PFSK-1 (cell line): ENCODE data around the gene CENPX.

Experiments used
- FOXP2 ChIP-seq: optimal IDR thresholded peaks from 2 replicates; pipeline ENCODE3; 2011; ENCODE audit warnings: borderline replicate concordance, control low read depth, inconsistent platforms; ENCODE audit not compliant: insufficient read depth; ENCODE audit errors: extremely low read length, extremely low read depth
- POLR2AphosphoS5 ChIP-seq: IDR thresholded peaks from 2 replicates; pipeline ENCODE4 v1.6.1; 2012; ENCODE audit warnings: low read depth, mild to moderate bottlenecking, control low read depth, low read length, moderate library complexity
- SIN3A ChIP-seq: IDR thresholded peaks from 2 replicates; pipeline ENCODE4 v1.6.1; 2012; ENCODE audit warnings: mild to moderate bottlenecking, low read length, moderate library complexity, borderline replicate concordance; ENCODE audit not compliant: insufficient read depth
- TAF1 ChIP-seq: IDR thresholded peaks from 2 replicates; pipeline ENCODE4 v1.6.1; 2012; ENCODE audit warnings: low read length, control low read depth, borderline replicate concordance; ENCODE audit not compliant: insufficient read depth
- TF ChIP-seq, protein P1 (sequence below), 2 experiments: IDR thresholded peaks; 2 replicates each; pipeline versions ENCODE4 v1.6.1 to v1.8.0; 2011 to 2012; ENCODE audit warnings: low read depth in 2 of 2, low read length in 2 of 2, control low read depth in 1 of 2, inconsistent platforms in 1 of 2, mild to moderate bottlenecking in 1 of 2, moderate library complexity in 1 of 2; ENCODE audit not compliant: insufficient read depth in 1 of 2

GRCh38 chr17:82070611-82071010 lies 47.9 kb upstream of the CENPX start:
- TF ChIP-seq FOXP2, result no peak
- TF ChIP-seq, protein P1, sequence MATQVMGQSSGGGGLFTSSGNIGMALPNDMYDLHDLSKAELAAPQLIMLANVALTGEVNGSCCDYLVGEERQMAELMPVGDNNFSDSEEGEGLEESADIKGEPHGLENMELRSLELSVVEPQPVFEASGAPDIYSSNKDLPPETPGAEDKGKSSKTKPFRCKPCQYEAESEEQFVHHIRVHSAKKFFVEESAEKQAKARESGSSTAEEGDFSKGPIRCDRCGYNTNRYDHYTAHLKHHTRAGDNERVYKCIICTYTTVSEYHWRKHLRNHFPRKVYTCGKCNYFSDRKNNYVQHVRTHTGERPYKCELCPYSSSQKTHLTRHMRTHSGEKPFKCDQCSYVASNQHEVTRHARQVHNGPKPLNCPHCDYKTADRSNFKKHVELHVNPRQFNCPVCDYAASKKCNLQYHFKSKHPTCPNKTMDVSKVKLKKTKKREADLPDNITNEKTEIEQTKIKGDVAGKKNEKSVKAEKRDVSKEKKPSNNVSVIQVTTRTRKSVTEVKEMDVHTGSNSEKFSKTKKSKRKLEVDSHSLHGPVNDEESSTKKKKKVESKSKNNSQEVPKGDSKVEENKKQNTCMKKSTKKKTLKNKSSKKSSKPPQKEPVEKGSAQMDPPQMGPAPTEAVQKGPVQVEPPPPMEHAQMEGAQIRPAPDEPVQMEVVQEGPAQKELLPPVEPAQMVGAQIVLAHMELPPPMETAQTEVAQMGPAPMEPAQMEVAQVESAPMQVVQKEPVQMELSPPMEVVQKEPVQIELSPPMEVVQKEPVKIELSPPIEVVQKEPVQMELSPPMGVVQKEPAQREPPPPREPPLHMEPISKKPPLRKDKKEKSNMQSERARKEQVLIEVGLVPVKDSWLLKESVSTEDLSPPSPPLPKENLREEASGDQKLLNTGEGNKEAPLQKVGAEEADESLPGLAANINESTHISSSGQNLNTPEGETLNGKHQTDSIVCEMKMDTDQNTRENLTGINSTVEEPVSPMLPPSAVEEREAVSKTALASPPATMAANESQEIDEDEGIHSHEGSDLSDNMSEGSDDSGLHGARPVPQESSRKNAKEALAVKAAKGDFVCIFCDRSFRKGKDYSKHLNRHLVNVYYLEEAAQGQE (IDR thresholded peaks at IDR 0.05; ENCODE audit: insufficient read depth in 1 of 2, low read depth in 2 of 2, low read length in 2 of 2), result no peak
- TF ChIP-seq POLR2AphosphoS5, result no peak
- TF ChIP-seq TAF1, result no peak
- no peak for TF ChIP-seq SIN3A
